Fibroblast of lung (primary cell): ENCODE results near the gene TWIST2.

Experiments
- EZH2 ChIP-seq: IDR thresholded peaks from 2 replicates; pipeline ENCODE4 v1.5.1; 2012; ENCODE audit warnings: low read length, control low read depth, mild to moderate bottlenecking; ENCODE audit errors: missing control alignments
- TF ChIP-seq, protein P1 (sequence below), 2 donors: IDR thresholded peaks in 1 of 2; conservative IDR thresholded peaks in 1 of 2; 1 replicate in 1 of 2; 2 replicates in 1 of 2; pipeline ENCODE4 v1.5.1; 2011 to 2012; ENCODE audit warnings: low read length in 2 of 2, control low read depth in 1 of 2, inconsistent platforms in 1 of 2, low read depth in 1 of 2, mild to moderate bottlenecking in 1 of 2

DNA sequence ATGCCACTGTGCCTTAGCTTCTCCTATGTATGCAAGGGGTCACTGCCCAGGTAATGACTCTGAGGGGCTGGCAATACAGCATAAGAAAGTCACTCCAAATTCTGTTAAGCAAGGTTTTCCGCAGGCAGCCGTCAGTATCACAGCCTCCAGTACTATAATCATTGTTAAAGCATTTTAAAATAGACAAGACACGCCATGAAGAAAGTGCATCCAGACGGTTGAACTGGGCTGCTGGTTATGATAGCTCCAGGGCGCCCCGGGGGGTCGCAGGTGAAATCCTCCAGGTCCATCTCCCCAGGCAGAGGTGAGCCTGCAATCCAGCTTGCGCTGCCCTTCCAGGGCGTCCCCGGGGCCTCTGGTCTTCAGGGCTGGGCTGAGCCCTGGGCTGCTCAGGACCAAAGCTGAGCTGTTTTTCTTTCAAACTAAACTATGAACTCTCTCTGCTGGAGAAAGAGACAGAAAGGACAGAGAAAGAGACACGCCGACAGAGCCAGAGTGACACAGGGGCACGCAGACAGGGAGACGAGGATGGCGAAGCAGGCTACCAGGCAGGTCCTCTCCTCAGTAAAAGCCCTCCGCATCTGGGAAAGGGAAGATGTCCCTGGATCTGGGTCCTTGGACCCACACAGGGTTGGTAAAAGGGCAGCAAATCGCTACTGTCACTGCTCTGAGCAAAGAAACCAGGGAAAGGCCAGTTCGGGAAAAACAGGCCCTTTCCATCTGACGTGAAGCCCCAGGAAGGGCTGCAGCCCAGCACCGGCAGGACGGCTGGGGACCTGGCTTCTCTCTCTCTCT lies 2.1 kb upstream of the TWIST2 start:
- TF ChIP-seq EZH2: no peak
- TF ChIP-seq, protein P1, sequence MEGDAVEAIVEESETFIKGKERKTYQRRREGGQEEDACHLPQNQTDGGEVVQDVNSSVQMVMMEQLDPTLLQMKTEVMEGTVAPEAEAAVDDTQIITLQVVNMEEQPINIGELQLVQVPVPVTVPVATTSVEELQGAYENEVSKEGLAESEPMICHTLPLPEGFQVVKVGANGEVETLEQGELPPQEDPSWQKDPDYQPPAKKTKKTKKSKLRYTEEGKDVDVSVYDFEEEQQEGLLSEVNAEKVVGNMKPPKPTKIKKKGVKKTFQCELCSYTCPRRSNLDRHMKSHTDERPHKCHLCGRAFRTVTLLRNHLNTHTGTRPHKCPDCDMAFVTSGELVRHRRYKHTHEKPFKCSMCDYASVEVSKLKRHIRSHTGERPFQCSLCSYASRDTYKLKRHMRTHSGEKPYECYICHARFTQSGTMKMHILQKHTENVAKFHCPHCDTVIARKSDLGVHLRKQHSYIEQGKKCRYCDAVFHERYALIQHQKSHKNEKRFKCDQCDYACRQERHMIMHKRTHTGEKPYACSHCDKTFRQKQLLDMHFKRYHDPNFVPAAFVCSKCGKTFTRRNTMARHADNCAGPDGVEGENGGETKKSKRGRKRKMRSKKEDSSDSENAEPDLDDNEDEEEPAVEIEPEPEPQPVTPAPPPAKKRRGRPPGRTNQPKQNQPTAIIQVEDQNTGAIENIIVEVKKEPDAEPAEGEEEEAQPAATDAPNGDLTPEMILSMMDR (conservative IDR thresholded peaks at IDR 0.05 in 1 of 2, IDR thresholded peaks at IDR 0.05 in 1 of 2; ENCODE audit: low read depth in 1 of 2, low read length in 2 of 2): no peak
